HG03097 (cell line): Measurements from ENCODE around the gene CAMK2G.

ENCODE experiments used
- ATAC-seq: cut with Tn5 transposase; IDR thresholded peaks from one replicate; pipeline ENCODE4 v1.9.1; 2021; ENCODE audit not compliant: unreplicated experiment, low FRiP score

CAMK2G gene

DNA sequence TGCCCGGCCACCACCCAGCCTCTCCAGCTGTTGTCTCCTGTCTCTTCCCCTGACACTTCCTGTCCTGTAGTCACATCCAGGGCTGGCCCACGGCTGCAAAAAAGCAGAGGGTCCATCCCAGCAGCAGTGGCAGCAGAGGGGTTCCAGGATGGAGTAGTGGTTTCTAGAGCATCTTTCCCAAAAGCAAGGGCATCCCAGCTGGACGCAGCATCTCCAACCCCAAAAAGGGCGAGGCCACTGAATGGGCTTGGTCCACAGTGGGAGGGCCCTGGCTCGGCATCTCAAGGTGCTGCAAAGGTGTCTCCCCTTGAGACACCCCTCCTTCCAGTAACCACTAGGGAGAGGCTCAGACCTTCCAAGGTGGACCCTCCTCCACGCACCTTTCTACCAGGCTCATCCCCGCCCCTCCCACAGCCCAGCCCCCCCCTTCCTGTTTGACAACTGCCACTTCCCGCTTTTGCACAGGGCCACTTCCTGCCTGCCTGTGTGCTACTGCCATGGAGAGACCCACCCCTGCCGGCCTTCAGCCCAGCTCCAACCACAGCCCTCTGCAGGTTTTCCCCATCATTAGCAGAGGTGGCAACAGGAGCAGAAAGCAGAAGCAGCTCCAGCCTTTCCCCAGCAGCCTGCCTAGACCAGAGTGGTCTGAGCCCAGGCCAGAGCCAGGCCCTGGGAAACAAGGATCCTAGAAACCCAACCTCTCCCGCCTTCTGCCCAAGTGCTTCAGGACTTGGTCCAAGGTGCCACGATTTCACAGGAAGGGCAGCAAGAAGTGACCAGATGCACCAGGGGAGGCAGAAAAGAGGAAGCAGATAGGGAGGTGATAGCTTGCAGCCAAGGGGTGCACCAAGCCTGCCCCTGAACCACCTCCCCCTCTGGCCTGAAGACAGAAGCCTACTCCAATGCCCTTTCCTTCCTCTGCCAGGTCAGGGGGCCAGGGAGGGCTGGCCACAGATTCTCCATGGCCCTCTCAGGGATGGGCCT, 8.6 kb downstream of the CAMK2G start:
- peak; percentile 49 for ATAC-seq

DNA sequence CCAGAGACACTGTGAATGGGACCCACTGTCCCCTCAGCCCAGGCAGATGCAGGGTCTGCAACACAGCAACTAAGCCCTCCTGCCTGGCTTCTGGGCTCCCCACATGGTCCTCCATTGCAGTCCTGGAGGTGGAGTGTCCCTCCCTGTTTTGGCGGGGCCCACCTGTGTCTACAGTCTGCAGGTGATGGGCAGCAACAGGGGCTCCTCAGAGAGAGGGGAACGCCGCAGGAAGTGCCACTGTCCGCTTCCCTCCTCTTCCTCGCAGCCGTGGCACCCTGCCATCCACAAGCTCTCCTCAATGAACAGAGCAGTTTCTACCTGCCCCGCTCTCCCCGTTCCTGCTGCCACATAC, 9.3 kb downstream of the CAMK2G start:
- ATAC-seq = no peak

- ATAC-seq = no peak
Measured at GRCh38 chr10:73864229-73864628, 10.1 kb downstream of the CAMK2G start.

- no peak for ATAC-seq
Measured at GRCh38 chr10:73863039-73863817, 11.1 kb downstream of the CAMK2G start.

- no peak for ATAC-seq
Measured at GRCh38 chr10:73862011-73862410, 12.3 kb downstream of the CAMK2G start.

GRCh38 chr10:73859784-73860491, 14.4 kb downstream of the CAMK2G start:
- no peak for ATAC-seq

- ATAC-seq = no peak
Measured at GRCh38 chr10:73859428-73859783, 14.9 kb downstream of the CAMK2G start.

DNA sequence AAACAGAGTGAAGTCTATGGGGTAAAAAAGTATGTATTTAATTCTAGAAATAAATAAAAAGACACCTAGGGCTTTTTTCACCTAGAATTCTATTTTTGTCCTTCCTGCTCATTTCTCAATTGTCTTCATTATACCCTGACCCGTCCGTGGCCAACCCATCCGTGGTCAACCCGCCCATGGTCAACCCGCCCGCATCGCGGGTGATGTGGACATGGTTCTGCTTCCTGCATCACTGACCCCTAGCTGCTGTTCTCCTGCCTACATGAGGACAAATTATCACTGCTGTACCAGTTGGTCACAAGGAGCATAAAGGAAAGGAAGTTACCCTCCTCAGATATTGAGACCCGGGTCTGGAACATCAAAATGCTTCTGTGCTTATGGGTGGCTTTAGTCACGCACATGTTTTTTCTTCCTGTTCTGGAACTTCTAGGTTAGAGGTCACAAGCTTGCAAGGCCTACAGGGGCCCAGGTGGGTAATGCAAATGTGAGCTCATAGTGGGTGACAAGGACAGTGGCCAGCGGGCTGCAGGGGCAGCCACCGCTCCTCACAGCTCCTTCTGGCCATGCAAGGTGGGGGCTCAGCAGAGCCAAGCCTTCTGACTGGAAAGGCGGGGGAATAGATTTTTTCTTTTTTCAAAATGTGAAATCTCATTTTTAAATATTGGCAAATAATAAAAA, 15.5 kb downstream of the CAMK2G start:
- ATAC-seq = no peak

DNA sequence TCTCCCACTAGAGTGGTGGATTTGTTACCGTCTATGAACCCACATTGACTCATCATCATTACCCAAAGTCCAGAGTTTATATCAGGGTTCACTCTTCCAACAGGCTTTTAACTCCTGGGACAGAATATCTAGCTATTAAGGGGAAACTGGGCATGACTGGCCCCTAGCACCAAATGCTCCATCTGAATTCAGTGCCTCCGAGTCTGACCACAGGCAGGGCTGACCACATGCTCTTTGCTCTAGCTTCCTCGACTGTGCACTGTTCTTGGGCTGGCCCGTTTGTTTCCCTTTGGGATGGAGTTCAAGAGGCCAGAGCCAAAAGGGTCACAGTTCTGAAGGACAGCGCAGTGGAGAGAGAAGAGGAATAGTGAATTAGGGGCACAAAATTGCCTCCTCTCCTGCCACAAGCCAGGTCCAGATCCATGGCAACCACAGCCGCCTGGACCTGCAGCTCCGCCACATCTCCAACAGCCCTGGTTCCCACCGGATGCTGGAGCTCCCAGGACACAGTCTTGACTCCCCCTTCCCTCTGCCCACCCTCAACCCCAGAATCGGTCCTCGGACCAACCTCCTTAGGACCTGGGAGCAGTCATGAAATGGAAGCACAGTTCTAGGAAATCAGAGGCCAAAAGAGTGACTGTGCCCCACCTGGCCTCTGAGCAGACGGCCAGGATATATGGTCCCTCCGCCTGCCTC, 16.2 kb downstream of the CAMK2G start:
- ATAC-seq = no peak

GRCh38 chr10:73857446-73857845, 16.9 kb downstream of the CAMK2G start:
- ATAC-seq = no peak

DNA sequence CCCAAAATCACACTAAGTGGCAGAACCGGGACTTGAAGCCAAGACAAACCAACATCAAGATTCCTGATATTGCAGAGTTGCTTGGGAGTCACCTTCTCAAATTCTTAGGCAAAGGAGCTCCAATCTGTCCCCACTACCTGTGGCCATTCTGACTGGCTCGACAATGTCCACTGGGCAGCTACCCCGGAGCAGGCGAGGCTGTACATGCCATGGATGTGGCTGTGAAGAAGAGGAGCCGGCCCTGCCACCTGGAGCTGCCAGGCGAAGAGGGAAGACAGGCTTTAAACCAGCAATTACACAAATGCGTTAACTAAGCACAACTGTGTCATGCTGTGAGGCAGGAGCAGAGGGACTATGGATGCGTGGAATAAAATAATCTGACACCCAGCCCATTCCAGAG, 18.1 kb downstream of the CAMK2G start:
- no peak for ATAC-seq

DNA sequence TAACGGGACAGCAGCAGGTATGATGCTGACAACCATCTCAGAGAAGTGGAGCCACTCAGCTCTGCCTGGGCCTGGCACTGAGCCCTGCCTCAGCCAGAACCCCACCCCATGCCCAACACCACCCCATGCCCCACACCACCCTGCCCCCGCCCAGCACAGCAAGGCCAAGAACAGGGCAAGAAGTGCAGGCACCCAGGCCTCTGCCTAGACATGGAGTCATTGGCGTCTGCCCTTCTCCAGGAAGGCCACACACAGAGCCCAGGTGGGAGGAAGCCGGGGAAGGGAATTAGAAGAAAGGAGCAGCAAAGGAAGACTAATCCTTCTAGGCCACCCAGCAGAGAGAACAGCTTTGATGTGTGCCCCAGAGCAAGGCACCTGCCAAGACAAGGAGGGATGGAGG, 18.9 kb downstream of the CAMK2G start:
- ATAC-seq = no peak

- no peak for ATAC-seq
Measured at GRCh38 chr10:73854310-73854709, 20.0 kb downstream of the CAMK2G start.

DNA sequence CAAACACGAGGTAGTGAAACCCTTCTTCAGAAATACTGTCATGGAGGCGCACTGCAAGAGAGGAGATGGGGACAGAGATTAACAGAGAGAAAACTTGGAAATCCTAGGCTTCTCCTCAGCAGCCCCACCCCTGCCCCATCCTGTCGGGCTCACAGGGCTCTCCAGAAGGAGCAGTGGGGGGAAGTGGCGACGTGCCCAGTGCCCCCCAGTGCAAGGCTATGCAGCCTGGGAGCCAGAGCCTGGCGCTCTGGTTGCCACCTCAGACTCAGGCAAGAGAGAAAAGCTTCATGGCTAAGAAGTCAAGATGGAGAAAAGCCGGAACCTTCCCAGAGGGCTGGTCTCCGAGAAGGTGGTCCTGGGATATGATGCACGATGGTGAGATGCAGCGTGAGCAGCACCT, 21.2 kb downstream of the CAMK2G start:
- ATAC-seq = no peak

- ATAC-seq = no peak
Measured at GRCh38 chr10:73850863-73851461, 23.4 kb downstream of the CAMK2G start.

DNA sequence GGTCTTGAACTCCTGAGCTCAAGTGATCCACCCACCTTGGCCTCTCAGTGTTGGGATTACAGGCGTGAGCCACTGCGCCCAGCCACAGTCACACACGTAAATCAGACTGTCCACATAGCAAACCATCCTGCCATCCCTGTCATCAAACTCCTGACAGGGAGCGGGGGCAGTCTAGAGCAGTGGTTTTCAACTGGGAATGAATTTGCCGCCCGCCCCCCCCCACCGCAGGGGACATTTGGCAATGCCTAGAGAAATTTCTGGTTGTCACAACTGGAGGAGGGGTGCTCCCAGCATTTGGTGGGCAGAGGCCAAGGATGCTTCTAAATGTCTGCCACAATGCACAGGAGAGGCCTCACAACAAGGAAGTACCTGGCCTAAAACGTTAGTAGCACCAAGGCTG, 24.1 kb downstream of the CAMK2G start:
- ATAC-seq = no peak

GRCh38 chr10:73848821-73849489, 25.4 kb downstream of the CAMK2G start:
- peak; percentile 60 for ATAC-seq

- no peak for ATAC-seq
Measured at GRCh38 chr10:73847031-73847430, 27.3 kb downstream of the CAMK2G start.

GRCh38 chr10:73843261-73843660, 31.1 kb downstream of the CAMK2G start:
- ATAC-seq = no peak
